Measurements from ENCODE around the gene RGS13. TPM values are rescaled to one million over a fixed set of nuclear protein-coding genes. Genes with fewer than 3 reads are reported as not detected.

Gene RGS13, protein sequence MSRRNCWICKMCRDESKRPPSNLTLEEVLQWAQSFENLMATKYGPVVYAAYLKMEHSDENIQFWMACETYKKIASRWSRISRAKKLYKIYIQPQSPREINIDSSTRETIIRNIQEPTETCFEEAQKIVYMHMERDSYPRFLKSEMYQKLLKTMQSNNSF
- total RNA-seq = 10 to 100 TPM in 1 of 8 experiments, 1 to 10 TPM in 1, under 1 TPM in 4, not detected in 2; 0.05 to 11.7 (median 0.63) TPM

- Histone ChIP-seq H3K27ac (no peak within 1 kb of the TSS), H3K4me3 (no peak within 1 kb of the TSS), H3K4me1 (replicated peaks in 1 of 2) (no peaks in the 10 kb centered on the region)
- in situ Hi-C loops (cut with MboI; ENCODE audit: low pct_unique_long_range_greater_than_20kb in 2 of 9, low sequenced_read_pairs in 9 of 9, unreplicated experiment in 9 of 9) = no loop called here
- ATAC-seq (replicated peaks in 6 of 8) = peak in 2 of 8 experiments; percentile 16 to 26
- WGBS, 10 experiments = 33 to 100% (median 77%) methylated on average over 1 to 4 of the region's 4 CpGs
Observed at GRCh38 chr1:192635939-192636338, at the start of gene RGS13. RGS13 (plus strand) TSS chr1:192636147; CDS start chr1:192644335, 8,188 bp downstream.

DNA sequence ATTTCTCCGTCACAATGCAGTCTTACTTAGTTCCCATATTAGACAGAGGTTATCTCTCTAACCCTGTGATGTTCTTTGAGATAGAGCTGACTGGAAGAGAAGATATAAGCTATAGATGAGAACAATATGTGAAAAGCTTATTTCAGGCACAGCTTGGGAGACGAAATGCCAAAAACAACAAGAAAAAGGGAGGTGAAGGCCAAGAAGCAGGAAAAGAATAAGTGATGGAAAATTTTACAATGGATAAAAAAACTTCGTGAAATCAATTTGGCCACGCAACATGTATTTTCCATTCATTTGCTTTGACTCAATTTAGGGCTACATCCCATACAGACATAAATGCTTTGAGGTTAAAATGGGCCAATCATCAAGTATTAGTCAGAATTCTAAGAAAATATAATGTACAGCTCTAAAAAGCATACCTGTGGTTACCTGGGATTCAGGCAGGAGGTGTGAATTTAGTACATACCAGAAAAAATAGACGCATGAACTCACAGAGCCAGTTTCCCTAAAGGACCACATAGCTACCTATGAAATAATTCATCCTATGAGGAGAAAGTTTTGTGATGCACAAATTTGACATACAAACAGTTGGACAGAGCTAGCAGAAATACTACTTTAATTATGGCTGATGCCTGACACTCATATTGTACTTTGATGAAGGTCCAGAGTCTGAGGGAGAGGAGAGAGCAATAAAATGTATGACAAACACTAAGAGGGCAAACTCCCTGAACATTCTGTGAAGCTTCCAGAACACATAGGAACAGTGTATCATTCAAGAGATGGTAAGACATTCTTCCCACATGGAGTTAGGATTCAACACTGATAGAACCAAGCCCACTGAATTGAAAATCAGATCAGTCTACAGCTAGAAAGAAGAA, 48.3 kb upstream of the RGS13 start:
- H3K4me3 ChIP-seq = no peak overlapping the region
- WGBS, 10 experiments = 69 to 93% (median 89%) methylated on average over 2 to 5 of the region's 5 CpGs
- no peaks in the 10 kb centered on the region for H3K4me1 ChIP-seq (replicated peaks in 1 of 2)
- ATAC-seq (replicated peaks in 6 of 8) = no peak
- in situ Hi-C loops (cut with MboI; ENCODE audit: low pct_unique_long_range_greater_than_20kb in 2 of 9, low sequenced_read_pairs in 9 of 9, unreplicated experiment in 9 of 9) = loop anchor here in 3 of 9 experiments (10.0 to 25.0 kb wide), 2 partner anchors 100 to 113 kb away; no protein-coding TSS in a partner anchor
- no peak overlapping the region for H3K27ac ChIP-seq

DNA sequence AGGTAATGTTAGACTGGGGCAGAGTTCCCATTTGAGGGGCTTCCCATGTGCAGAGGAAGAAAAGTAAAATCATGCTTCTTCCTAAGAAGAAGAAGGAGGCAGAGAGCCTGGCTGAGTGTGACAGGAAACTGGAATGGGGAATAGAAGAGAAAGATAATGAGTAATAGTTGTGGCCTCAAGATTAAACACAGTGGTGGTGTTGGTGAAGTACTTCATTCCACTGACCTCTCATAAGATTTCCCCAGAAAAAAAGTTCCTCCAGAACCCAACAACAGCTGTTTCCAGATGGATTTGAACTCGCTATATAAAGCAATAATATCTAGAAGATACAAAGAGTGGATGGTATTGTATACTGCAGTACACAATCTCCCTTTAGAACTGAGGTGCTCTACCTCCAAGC, 47.4 kb upstream of the RGS13 start:
- Histone ChIP-seq H3K4me3 (no peak overlapping the region), H3K27ac (no peak overlapping the region), H3K4me1 (replicated peaks in 1 of 2) (no peaks in the 10 kb centered on the region)
- 50 to 100% (median 80%) methylated on average over 1 of the region's 1 CpG; no CpG with 5 or more reads in 3 of the 10 experiments for WGBS, 10 experiments
- ATAC-seq (replicated peaks in 6 of 8) = no peak
- in situ Hi-C loops (cut with MboI; ENCODE audit: low pct_unique_long_range_greater_than_20kb in 2 of 9, low sequenced_read_pairs in 9 of 9, unreplicated experiment in 9 of 9) = loop anchor here in 3 of 9 experiments (10.0 to 25.0 kb wide), 2 partner anchors 101 to 114 kb away; no protein-coding TSS in a partner anchor

DNA sequence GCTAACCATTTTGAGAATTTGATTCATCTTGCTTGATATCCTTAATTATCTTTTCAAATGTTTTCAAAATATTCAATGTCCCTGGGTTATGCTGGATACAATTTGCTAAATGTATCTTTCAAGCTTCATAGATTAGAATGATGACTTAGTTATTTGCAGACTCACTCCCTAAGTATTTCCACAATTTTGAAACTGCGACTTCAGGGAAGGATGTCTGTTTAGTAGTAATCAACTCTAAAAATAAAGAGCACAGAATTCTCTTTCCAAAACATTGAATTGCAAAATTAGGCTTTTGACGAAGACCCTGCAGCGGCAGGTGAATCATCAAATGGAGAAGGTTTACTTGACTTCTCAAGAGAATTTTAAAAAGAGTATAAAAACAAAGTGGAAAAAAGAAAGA, 46.1 kb upstream of the RGS13 start:
- in situ Hi-C loops (cut with MboI; ENCODE audit: low pct_unique_long_range_greater_than_20kb in 2 of 9, low sequenced_read_pairs in 9 of 9, unreplicated experiment in 9 of 9) = loop anchor here in 3 of 9 experiments (10.0 to 25.0 kb wide), 2 partner anchors 103 to 115 kb away; no protein-coding TSS in a partner anchor
- ATAC-seq (replicated peaks in 6 of 8) = no peak
- 26 to 100% (median 84%) methylated on average over 2 to 3 of the region's 3 CpGs for WGBS, 10 experiments
- no peaks in the 10 kb centered on the region for H3K4me1 ChIP-seq (replicated peaks in 1 of 2)
- H3K4me3 ChIP-seq = no peak overlapping the region
- no peak overlapping the region for H3K27ac ChIP-seq

DNA sequence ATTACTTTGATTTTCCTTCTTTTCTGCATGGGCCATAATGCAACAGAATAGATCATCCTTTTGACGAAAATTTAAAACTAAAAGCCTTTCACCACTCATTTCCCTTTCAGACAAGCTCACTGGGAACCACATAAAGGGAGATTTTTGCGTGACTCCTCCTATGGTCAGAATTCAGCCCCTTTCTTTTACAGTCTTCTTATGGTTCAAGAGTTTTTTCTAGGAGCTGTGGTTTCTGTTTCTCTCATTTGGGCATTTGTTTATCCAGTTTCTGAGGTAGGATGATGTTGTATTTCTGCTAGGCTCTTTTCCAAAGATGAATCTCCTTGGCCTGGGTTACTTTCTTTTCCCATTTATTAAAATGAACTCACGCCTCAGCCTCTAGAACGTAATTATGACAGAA, 43.4 kb upstream of the RGS13 start:
- in situ Hi-C loops (cut with MboI; ENCODE audit: low pct_unique_long_range_greater_than_20kb in 2 of 9, low sequenced_read_pairs in 9 of 9, unreplicated experiment in 9 of 9) = loop anchor here in 1 of 9 experiments (25.0 kb wide), 1 partner anchor 105 kb away; no protein-coding TSS in a partner anchor
- Histone ChIP-seq H3K4me1 (replicated peaks in 1 of 2) (no peaks in the 10 kb centered on the region), H3K27ac (no peak overlapping the region), H3K4me3 (no peak overlapping the region)
- WGBS, 10 experiments = 33 to 96% (median 80%) methylated on average over 1 to 4 of the region's 4 CpGs
- ATAC-seq (replicated peaks in 6 of 8) = no peak

- WGBS, 10 experiments = 83 to 100% (median 100%) methylated on average over 1 to 2 of the region's 2 CpGs; no CpG with 5 or more reads in 1 of the 10 experiments
- in situ Hi-C loops (cut with MboI; ENCODE audit: low pct_unique_long_range_greater_than_20kb in 2 of 9, low sequenced_read_pairs in 9 of 9, unreplicated experiment in 9 of 9) = loop anchor here in 1 of 9 experiments (25.0 kb wide), 1 partner anchor 106 kb away; no protein-coding TSS in a partner anchor
Observed at GRCh38 chr1:192592981-192593708, 42.8 kb upstream of the RGS13 start.

DNA sequence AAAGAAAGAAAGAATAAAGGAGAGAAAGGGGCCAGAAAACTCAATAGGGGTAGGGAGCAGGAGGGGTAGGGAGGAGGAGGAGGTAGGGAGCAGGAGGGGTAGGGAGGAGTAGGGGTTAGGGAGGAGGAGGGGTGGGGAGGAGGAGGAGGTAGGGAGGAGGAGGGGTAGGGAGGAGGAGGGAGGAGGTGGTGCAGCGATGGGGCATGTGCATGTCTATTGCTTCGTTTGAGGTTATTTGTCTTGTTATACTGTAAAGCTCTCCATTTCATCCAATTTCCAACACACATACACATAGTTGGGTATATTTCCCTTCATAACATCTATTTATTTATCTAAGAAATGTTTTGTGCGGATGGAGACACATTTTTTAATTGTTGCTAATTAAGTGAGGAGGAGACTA, 40.6 kb upstream of the RGS13 start:
- 83 to 100% (median 89%) methylated on average over 1 of the region's 3 CpGs; no CpG with 5 or more reads in 6 of the 10 experiments for WGBS, 10 experiments
- no peak for ATAC-seq (replicated peaks in 6 of 8)
- Histone ChIP-seq H3K4me1 (replicated peaks in 1 of 2) (no peaks in the 10 kb centered on the region), H3K27ac (no peak overlapping the region), H3K4me3 (no peak overlapping the region)
- in situ Hi-C loops (cut with MboI; ENCODE audit: low pct_unique_long_range_greater_than_20kb in 2 of 9, low sequenced_read_pairs in 9 of 9, unreplicated experiment in 9 of 9) = loop anchor here in 1 of 9 experiments (25.0 kb wide), 1 partner anchor 108 kb away; no protein-coding TSS in a partner anchor

More at GRCh38 chr1:192592981-192593708, 42.8 kb upstream of the RGS13 start:
- Histone ChIP-seq H3K4me3 (no peak overlapping the region), H3K4me1 (replicated peaks in 1 of 2) (no peaks in the 10 kb centered on the region), H3K27ac (no peak overlapping the region)
- no peak for ATAC-seq (replicated peaks in 6 of 8)

GRCh38 chr1:192598589-192598988, 37.4 kb upstream of the RGS13 start:
- Histone ChIP-seq H3K27ac (no peak overlapping the region), H3K4me3 (no peak overlapping the region), H3K4me1 (replicated peaks in 1 of 2) (no peaks in the 10 kb centered on the region)
- ATAC-seq (replicated peaks in 6 of 8) = no peak
- in situ Hi-C loops (cut with MboI; ENCODE audit: low pct_unique_long_range_greater_than_20kb in 2 of 9, low sequenced_read_pairs in 9 of 9, unreplicated experiment in 9 of 9) = loop anchor here in 1 of 9 experiments (25.0 kb wide), 1 partner anchor 111 kb away; no protein-coding TSS in a partner anchor
- WGBS, 10 experiments = 60 to 100% (median 92%) methylated on average over 1 to 3 of the region's 3 CpGs; no CpG with 5 or more reads in 1 of the 10 experiments

DNA sequence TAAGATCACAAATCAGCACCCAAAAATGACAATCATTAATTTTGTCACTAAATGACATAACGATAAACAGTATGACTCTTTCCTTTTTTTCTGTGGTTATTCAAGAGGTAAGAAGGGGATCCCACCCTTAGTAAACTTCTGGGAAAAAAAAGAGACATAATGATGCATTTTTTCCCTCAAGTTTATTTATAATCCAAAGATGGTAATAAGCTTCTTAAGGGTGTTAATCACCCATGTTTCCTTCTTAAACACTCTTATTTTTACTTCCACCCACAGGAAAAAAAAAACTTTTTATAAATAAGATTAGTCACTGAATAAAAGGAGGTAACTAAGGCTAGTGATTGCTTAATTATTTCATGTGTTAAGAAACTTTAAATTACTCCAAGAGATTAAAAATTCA, 35.7 kb upstream of the RGS13 start:
- 17 to 100% (median 88%) methylated on average over 1 of the region's 1 CpG; no CpG with 5 or more reads in 1 of the 10 experiments for WGBS, 10 experiments
- in situ Hi-C loops (cut with MboI; ENCODE audit: low pct_unique_long_range_greater_than_20kb in 2 of 9, low sequenced_read_pairs in 9 of 9, unreplicated experiment in 9 of 9) = loop anchor here in 1 of 9 experiments (10.0 kb wide), 1 partner anchor 125 kb away; no protein-coding TSS in a partner anchor
- Histone ChIP-seq H3K4me3 (no peak overlapping the region), H3K27ac (no peak overlapping the region), H3K4me1 (replicated peaks in 1 of 2) (no peaks in the 10 kb centered on the region)
- ATAC-seq (replicated peaks in 6 of 8) = no peak

- ATAC-seq (replicated peaks in 6 of 8) = no peak
- no peaks in the 10 kb centered on the region for H3K4me1 ChIP-seq (replicated peaks in 1 of 2)
- in situ Hi-C loops (cut with MboI; ENCODE audit: low pct_unique_long_range_greater_than_20kb in 2 of 9, low sequenced_read_pairs in 9 of 9, unreplicated experiment in 9 of 9) = loop anchor here in 1 of 9 experiments (10.0 kb wide), 1 partner anchor 126 kb away; no protein-coding TSS in a partner anchor
- WGBS, 10 experiments = 67 to 100% (median 100%) methylated on average over 1 of the region's 1 CpG; no CpG with 5 or more reads in 1 of the 10 experiments
- no peak overlapping the region for H3K4me3 ChIP-seq
- no peak overlapping the region for H3K27ac ChIP-seq
Observed at GRCh38 chr1:192601143-192601542, 34.8 kb upstream of the RGS13 start.

GRCh38 chr1:192601567-192601966, 34.4 kb upstream of the RGS13 start:
- Histone ChIP-seq H3K27ac (no peak overlapping the region), H3K4me3 (no peak overlapping the region), H3K4me1 (replicated peaks in 1 of 2) (no peaks in the 10 kb centered on the region)
- no peak for ATAC-seq (replicated peaks in 6 of 8)
- in situ Hi-C loops (cut with MboI; ENCODE audit: low pct_unique_long_range_greater_than_20kb in 2 of 9, low sequenced_read_pairs in 9 of 9, unreplicated experiment in 9 of 9) = loop anchor here in 1 of 9 experiments (10.0 kb wide), 1 partner anchor 127 kb away; no protein-coding TSS in a partner anchor

GRCh38 chr1:192602757-192603156, 33.2 kb upstream of the RGS13 start:
- 20 to 88% (median 57%) methylated on average over 1 of the region's 1 CpG; no CpG with 5 or more reads in 2 of the 10 experiments for WGBS, 10 experiments
- Histone ChIP-seq H3K4me1 (replicated peaks in 1 of 2) (no peaks in the 10 kb centered on the region), H3K4me3 (no peak overlapping the region), H3K27ac (no peak overlapping the region)
- in situ Hi-C loops (cut with MboI; ENCODE audit: low pct_unique_long_range_greater_than_20kb in 2 of 9, low sequenced_read_pairs in 9 of 9, unreplicated experiment in 9 of 9) = loop anchor here in 1 of 9 experiments (10.0 kb wide), 1 partner anchor 128 kb away; no protein-coding TSS in a partner anchor
- ATAC-seq (replicated peaks in 6 of 8) = no peak
